Vagina (tissue), 2 donors: Measurements from ENCODE around the gene CMYA5. TPM values are rescaled to one million over a fixed set of nuclear protein-coding genes. Genes with fewer than 3 reads are reported as not detected.

ENCODE experiments used
- DNase-seq, 2 donors: peaks; one replicate each; pipeline ENCODE4 v3.0.0-alpha.2; 2017; ENCODE audit errors: extremely low spot score in 2 of 2
- H3K27ac ChIP-seq: fragments of 200-600 bp; sonication (generic); one replicate; pipeline ENCODE4 v1.5.1; 2019
- H3K27me3 ChIP-seq: fragments of 200-600 bp; sonication (generic); one replicate; pipeline ENCODE4 v1.5.1; 2019
- H3K36me3 ChIP-seq, 2 donors: fragments of 200-600 bp; sonication (generic); one replicate each; pipeline ENCODE4 v1.5.1; 2017 to 2019
- H3K4me1 ChIP-seq: fragments of 200-600 bp; sonication (generic); one replicate; pipeline ENCODE4 v1.5.1; 2019
- H3K4me3 ChIP-seq, 2 donors: fragments of 200-600 bp; sonication (generic); 1 replicate in 1 of 2; 2 replicates in 1 of 2; pipeline ENCODE4 v1.5.1; 2016 to 2019
- H3K9me3 ChIP-seq: fragments of 200-600 bp; sonication (generic); one replicate; pipeline ENCODE4 v1.5.1; 2019
- POLR2A ChIP-seq, 2 donors: fragments of 450-650 bp; IDR thresholded peaks; one replicate each; pipeline ENCODE4 v1.6.1; 2017; ENCODE audit warnings: antibody characterized with exemption in 2 of 2, mild to moderate bottlenecking in 2 of 2, moderate library complexity in 2 of 2
- POLR2AphosphoS5 ChIP-seq, 2 donors: sonication (generic); formaldehyde crosslinking; IDR thresholded peaks; one replicate each; pipeline ENCODE4 v1.9.0; 2017; ENCODE audit warnings: antibody characterized with exemption in 2 of 2, mild to moderate bottlenecking in 2 of 2, low read depth in 1 of 2; ENCODE audit not compliant: insufficient read depth in 1 of 2
- intact Hi-C: fragments of 100-400 bp; cut with DNase I; formaldehyde crosslinking; loops from one replicate; pipeline ENCODE4 v1.15.1; 2023
- total RNA-seq: library from RNA; depleted of rRNA; stranded (reverse); fragments of >200 nt; gene quantifications from one replicate; pipeline ENCODE4 v1.2.3, GENCODE V29; 2016
- TF ChIP-seq, protein P1 (sequence below), 3 experiments: fragments of 450-650 bp in 2 of 3; fragments of 200-600 bp in 1 of 3; sonication (generic) in 1 of 3; IDR thresholded peaks; one replicate each; pipeline ENCODE4 v1.5.1; 2017 to 2019; ENCODE audit warnings: antibody characterized with exemption in 3 of 3, mild to moderate bottlenecking in 2 of 3, moderate library complexity in 2 of 3

The CMYA5 gene
- total RNA-seq, 1 donor from 2014 or later, result 10.1 TPM

DNA sequence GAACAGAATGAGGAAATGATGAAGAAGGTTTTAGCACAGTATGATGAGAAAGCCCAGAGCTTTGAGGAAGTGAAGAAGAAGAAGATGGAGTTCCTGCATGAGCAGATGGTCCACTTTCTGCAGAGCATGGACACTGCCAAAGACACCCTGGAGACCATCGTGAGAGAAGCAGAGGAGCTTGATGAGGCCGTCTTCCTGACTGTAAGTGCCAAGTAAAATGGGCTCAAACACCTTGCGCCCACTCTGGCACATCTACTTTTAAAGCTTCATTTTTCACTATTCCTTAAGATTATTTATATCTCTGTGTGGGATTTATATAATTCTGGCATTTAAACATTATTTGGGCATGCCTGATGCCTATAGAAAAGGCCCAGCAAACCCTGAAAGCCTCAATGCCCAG is 55.6 kb downstream of the CMYA5 start:
- Histone ChIP-seq H3K36me3 (no peaks in the 10 kb centered on the region), H3K4me3 (no peak overlapping the region), H3K27ac (no peak overlapping the region), H3K27me3 (no peaks in the 10 kb centered on the region), H3K4me1 (no peaks in the 10 kb centered on the region), H3K9me3 (no peaks in the 10 kb centered on the region)
- no peak for DNase-seq
- intact Hi-C loops, result no loop called here
- TF ChIP-seq, protein P1, sequence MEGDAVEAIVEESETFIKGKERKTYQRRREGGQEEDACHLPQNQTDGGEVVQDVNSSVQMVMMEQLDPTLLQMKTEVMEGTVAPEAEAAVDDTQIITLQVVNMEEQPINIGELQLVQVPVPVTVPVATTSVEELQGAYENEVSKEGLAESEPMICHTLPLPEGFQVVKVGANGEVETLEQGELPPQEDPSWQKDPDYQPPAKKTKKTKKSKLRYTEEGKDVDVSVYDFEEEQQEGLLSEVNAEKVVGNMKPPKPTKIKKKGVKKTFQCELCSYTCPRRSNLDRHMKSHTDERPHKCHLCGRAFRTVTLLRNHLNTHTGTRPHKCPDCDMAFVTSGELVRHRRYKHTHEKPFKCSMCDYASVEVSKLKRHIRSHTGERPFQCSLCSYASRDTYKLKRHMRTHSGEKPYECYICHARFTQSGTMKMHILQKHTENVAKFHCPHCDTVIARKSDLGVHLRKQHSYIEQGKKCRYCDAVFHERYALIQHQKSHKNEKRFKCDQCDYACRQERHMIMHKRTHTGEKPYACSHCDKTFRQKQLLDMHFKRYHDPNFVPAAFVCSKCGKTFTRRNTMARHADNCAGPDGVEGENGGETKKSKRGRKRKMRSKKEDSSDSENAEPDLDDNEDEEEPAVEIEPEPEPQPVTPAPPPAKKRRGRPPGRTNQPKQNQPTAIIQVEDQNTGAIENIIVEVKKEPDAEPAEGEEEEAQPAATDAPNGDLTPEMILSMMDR (IDR thresholded peaks at IDR 0.05), result no peak
- TF ChIP-seq POLR2A (IDR thresholded peaks at IDR 0.05) (no peak), POLR2AphosphoS5 (IDR thresholded peaks at IDR 0.05; ENCODE audit: insufficient read depth in 1 of 2, low read depth in 1 of 2) (no peak)

DNA sequence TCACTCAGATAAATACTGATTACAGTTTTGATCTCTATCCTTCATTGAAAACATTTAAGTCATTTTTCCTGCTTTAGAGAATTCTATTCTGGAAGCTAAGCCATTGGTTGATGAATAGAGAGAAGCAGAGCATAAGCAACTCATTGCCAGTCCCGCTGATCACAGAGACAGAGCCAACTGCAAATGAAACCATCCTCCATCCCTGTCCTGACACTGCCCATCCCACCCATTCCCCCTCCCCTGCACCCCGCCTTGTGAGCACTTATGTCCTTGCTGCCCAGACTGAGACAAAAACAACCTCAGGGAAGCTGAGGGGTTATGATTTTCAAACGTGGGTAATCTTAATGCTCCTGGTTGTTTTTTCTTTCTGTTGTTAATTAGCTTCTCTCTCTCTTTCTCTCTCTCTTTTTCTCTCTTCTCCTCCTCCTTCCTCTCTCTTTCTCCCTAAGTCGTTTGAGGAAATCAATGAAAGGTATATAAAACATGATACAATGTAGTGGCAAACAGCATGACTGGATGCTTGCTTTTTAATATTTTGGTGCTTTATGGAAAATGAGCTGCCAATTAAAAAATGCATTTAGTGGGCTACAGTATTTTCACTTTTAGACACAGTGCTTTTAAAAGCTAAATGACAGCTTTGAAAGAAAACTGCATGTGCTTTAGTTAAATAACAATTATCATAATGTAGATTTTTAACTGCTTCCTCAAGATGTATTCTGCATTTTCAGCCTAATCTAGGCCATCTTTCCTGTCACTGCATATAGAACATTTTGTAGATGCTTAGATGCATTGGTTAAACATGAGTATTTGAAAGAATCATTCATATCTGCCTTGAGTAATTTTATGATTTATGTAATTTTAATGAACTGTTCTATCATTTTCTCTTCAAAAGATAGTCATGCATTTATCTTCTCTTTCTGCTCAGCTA is 57.3 kb downstream of the CMYA5 start:
- intact Hi-C loops, result no loop called here
- Histone ChIP-seq H3K27ac (no peak overlapping the region), H3K36me3 (no peaks in the 10 kb centered on the region), H3K4me1 (no peaks in the 10 kb centered on the region), H3K27me3 (no peaks in the 10 kb centered on the region), H3K4me3 (no peak overlapping the region), H3K9me3 (no peaks in the 10 kb centered on the region)
- DNase-seq, result no peak
- TF ChIP-seq POLR2AphosphoS5 (IDR thresholded peaks at IDR 0.05; ENCODE audit: insufficient read depth in 1 of 2, low read depth in 1 of 2) (no peak), POLR2A (IDR thresholded peaks at IDR 0.05) (no peak)
- TF ChIP-seq, protein P1 (IDR thresholded peaks at IDR 0.05), result no peak

DNA sequence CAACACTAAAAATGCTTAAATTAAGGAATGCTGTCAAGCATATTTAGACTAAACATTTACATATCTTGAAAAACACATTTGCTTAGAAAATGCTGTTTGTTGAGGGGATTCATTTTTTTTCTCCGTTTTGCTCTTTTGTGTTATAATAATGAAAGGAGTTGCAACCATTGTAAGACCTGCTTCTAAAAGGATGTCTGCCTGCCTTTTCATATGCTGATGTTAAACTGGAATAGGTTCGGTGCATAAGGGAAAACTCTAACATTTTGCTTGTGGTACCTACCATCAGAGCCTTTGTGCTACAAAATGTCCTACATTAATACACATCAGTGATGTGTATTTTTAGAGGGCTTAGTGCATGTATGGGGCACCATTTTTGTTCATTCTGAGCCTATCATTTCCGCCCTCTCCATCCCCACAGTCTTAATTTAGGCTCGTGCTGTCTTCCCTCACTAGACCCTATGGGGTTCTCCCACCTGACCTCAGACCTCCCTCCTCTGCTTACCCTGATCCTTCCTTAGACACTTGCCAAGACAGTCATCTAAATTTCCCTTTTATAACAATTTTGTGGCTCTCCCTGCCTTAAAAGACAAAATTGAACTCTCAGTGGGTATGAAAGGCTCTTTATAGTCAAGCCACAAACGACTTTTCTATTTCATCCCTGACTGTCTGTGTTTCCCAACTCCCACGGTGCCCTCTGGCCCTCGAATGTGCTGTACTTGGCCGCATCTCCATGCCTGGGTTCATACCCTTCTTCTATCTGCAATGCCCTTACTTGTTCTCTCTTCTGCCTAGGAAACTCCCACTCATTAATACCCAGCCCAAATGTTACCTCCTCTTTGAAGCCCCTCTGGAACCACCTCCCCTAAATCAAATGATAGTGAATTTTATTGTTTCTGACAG is 61.2 kb downstream of the CMYA5 start:
- Histone ChIP-seq H3K9me3 (no peaks in the 10 kb centered on the region), H3K27ac (no peak overlapping the region), H3K36me3 (no peaks in the 10 kb centered on the region), H3K4me3 (no peak overlapping the region), H3K27me3 (no peaks in the 10 kb centered on the region), H3K4me1 (no peaks in the 10 kb centered on the region)
- DNase-seq, result no peak
- intact Hi-C loops, result no loop called here
- TF ChIP-seq, protein P1 (IDR thresholded peaks at IDR 0.05), result no peak
- TF ChIP-seq POLR2AphosphoS5 (IDR thresholded peaks at IDR 0.05; ENCODE audit: insufficient read depth in 1 of 2, low read depth in 1 of 2) (no peak), POLR2A (IDR thresholded peaks at IDR 0.05) (no peak)

DNA sequence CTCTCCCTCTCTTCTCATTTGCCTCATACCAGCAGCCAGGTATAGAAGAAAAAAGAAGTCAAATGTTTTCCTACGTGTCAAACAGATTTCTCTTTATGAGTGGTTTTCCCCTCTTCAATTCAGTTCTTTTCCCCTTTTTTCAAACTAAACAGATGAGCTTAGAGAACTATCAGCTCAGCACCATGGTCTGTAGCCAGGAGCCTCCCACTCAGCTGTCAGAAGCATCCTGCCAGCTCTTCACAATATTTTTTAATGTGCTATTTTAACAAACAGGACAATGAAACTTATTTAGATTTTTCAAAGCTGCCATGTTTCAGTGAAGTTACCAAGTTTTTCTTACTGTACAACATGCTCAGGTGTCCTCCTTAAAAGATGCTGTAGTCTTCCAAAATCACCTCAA is 63.5 kb downstream of the CMYA5 start:
- H3K4me3 ChIP-seq, result no peak overlapping the region
- H3K36me3 ChIP-seq, result no peaks in the 10 kb centered on the region
- H3K9me3 ChIP-seq, result no peaks in the 10 kb centered on the region
- H3K27ac ChIP-seq, result no peak overlapping the region
- H3K27me3 ChIP-seq, result no peaks in the 10 kb centered on the region
- no peak for DNase-seq
- intact Hi-C loops, result no loop called here
- H3K4me1 ChIP-seq, result no peaks in the 10 kb centered on the region
- no peak for TF ChIP-seq POLR2A (IDR thresholded peaks at IDR 0.05)
- TF ChIP-seq POLR2AphosphoS5 (IDR thresholded peaks at IDR 0.05; ENCODE audit: insufficient read depth in 1 of 2, low read depth in 1 of 2), result no peak
- TF ChIP-seq, protein P1 (IDR thresholded peaks at IDR 0.05), result no peak
